CD14-positive monocyte (primary cell): ENCODE measurements around the gene RCAN3. TPM values are rescaled to one million over a fixed set of nuclear protein-coding genes. Genes with fewer than 3 reads are reported as not detected.

Source experiments
- DNase-seq, 3 donors: peaks; one replicate each; pipeline ENCODE4 v3.0.0-alpha.2; 2011 to 2022
- H2AFZ ChIP-seq: 2 replicates; pipeline ENCODE4 v1.6.0; 2012; ENCODE audit warnings: mild to moderate bottlenecking, low read depth, low read length, inconsistent platforms; ENCODE audit not compliant: insufficient read depth, poor library complexity, severe bottlenecking
- H3K27ac ChIP-seq, 2 donors: 1 replicate in 1 of 2; 2 replicates in 1 of 2; pipeline ENCODE4 v1.5.1; 2012 to 2013; ENCODE audit warnings: low read length in 2 of 2, control low read depth in 1 of 2, inconsistent platforms in 1 of 2, low read depth in 1 of 2, mild to moderate bottlenecking in 1 of 2
- H3K27me3 ChIP-seq, 2 donors: one replicate each; pipeline versions ENCODE4 v1.6.0 to v1.6.1; 2011 to 2013; ENCODE audit warnings: low read length in 2 of 2; ENCODE audit not compliant: control insufficient read depth in 2 of 2, insufficient read depth in 2 of 2
- H3K36me3 ChIP-seq, 2 donors: replicated peaks in 1 of 2; 1 replicate in 1 of 2; 2 replicates in 1 of 2; pipeline versions ENCODE4 v1.5.1 to v1.6.1; 2012 to 2013; ENCODE audit warnings: low read length in 2 of 2, control low read depth in 1 of 2, inconsistent platforms in 1 of 2, mild to moderate bottlenecking in 1 of 2; ENCODE audit not compliant: insufficient read depth in 2 of 2, control insufficient read depth in 1 of 2
- H3K4me1 ChIP-seq, 2 donors: 1 replicate in 1 of 2; 2 replicates in 1 of 2; pipeline versions ENCODE4 v1.5.1 to v1.6.1; 2012 to 2013; ENCODE audit warnings: low read length in 2 of 2, control low read depth in 1 of 2, inconsistent platforms in 1 of 2, mild to moderate bottlenecking in 1 of 2, moderate library complexity in 1 of 2; ENCODE audit not compliant: insufficient read depth in 2 of 2, control insufficient read depth in 1 of 2
- H3K4me2 ChIP-seq: replicated peaks from 2 replicates; pipeline ENCODE3; 2012; ENCODE audit warnings: low read length, moderate library complexity, mild to moderate bottlenecking; ENCODE audit not compliant: poor library complexity, severe bottlenecking; ENCODE audit errors: extremely low read depth
- H3K4me3 ChIP-seq, 3 experiments: fragments of 200-600 bp in 1 of 3; sonication (generic) in 1 of 3; replicated peaks in 1 of 3; 1 replicate in 2 of 3; 2 replicates in 1 of 3; pipeline ENCODE4 v1.5.1; 2011 to 2013; ENCODE audit warnings: low read length in 3 of 3, mild to moderate bottlenecking in 3 of 3, control low read depth in 2 of 3, low read depth in 2 of 3, inconsistent platforms in 1 of 3, moderate library complexity in 1 of 3
- H3K79me2 ChIP-seq: 2 replicates; pipeline ENCODE4 v1.6.0; 2012; ENCODE audit warnings: mild to moderate bottlenecking, control low read depth, inconsistent platforms, low read length, moderate library complexity; ENCODE audit not compliant: insufficient read depth
- H3K9ac ChIP-seq: 2 replicates; pipeline ENCODE4 v1.6.0; 2017; ENCODE audit warnings: low read length, mild to moderate bottlenecking; ENCODE audit not compliant: insufficient read depth, poor library complexity, severe bottlenecking
- H3K9me3 ChIP-seq, 2 donors: replicated peaks in 1 of 2; 1 replicate in 1 of 2; 2 replicates in 1 of 2; pipeline versions ENCODE4 v1.5.1 to v1.6.1; 2012 to 2013; ENCODE audit warnings: low read length in 2 of 2, control low read depth in 1 of 2; ENCODE audit not compliant: control insufficient read depth in 1 of 2, insufficient read depth in 1 of 2
- H4K20me1 ChIP-seq: 2 replicates; pipeline ENCODE4 v1.6.0; 2012; ENCODE audit warnings: mild to moderate bottlenecking, low read length, control low read depth, moderate library complexity; ENCODE audit not compliant: insufficient read depth
- H3K27ac Mint-ChIP-seq, 7 donors: one replicate each; pipeline ENCODE4 v1.8.0; 2020; ENCODE audit warnings: mild to moderate bottlenecking in 7 of 7, mixed read lengths in 7 of 7, moderate library complexity in 6 of 7, inconsistent platforms in 2 of 7
- H3K27me3 Mint-ChIP-seq, 3 donors: one replicate each; pipeline ENCODE4 v1.8.0; 2021 to 2022; ENCODE audit warnings: low read depth in 3 of 3, mild to moderate bottlenecking in 3 of 3, mixed read lengths in 3 of 3, moderate library complexity in 3 of 3, inconsistent platforms in 1 of 3
- H3K36me3 Mint-ChIP-seq, 2 donors: one replicate each; pipeline ENCODE4 v1.8.0; 2020; ENCODE audit warnings: mixed read lengths in 2 of 2, inconsistent platforms in 1 of 2, mild to moderate bottlenecking in 1 of 2
- H3K4me1 Mint-ChIP-seq: one replicate; pipeline ENCODE4 v1.8.0; 2020; ENCODE audit warnings: mild to moderate bottlenecking, mixed read lengths
- H3K4me3 Mint-ChIP-seq, 2 donors: one replicate each; pipeline ENCODE4 v1.8.0; 2020; ENCODE audit warnings: mild to moderate bottlenecking in 2 of 2, mixed read lengths in 2 of 2, moderate library complexity in 1 of 2
- H3K9me3 Mint-ChIP-seq, 7 donors: one replicate each; pipeline ENCODE4 v1.8.0; 2020 to 2022; ENCODE audit warnings: mixed read lengths in 7 of 7, mild to moderate bottlenecking in 6 of 7, moderate library complexity in 6 of 7, inconsistent platforms in 2 of 7
- WGBS: methylation state at CpG from one replicate; pipeline ENCODE4 v1.1.5; 2013; ENCODE audit warnings: missing lambda C conversion rate; ENCODE audit not compliant: insufficient coverage; 5-methylcytosine and 5-hydroxymethylcytosine counted together
- intact Hi-C, 2 donors: fragments of 100-400 bp; cut with micrococcal nuclease; formaldehyde crosslinking; loops; one replicate each; pipeline versions ENCODE4 v1.15.0 to v1.15.1; 2023
- polyA plus RNA-seq, 3 donors: library from polyadenylated mRNA; depleted of rRNA in 1 of 3; unstranded in 2 of 3; stranded (reverse) in 1 of 3; fragments of 300-500 nt in 2 of 3; fragments of >200 nt in 1 of 3; fragmentation: Illumina TruSeq in 2 of 3; gene quantifications; 1 replicate in 2 of 3; 2 replicates in 1 of 3; pipeline ENCODE4 v1.2.3, GENCODE V29; 2012 to 2021
- TF ChIP-seq, protein P1 (sequence below): fragments of 200-600 bp; IDR thresholded peaks from one replicate; pipeline ENCODE4 v1.8.0; 2022; ENCODE audit warnings: antibody characterized with exemption, mild to moderate bottlenecking

The RCAN3 gene
- polyA plus RNA-seq, 3 donors: 7.1 to 9.1 (median 8.8) TPM

DNA sequence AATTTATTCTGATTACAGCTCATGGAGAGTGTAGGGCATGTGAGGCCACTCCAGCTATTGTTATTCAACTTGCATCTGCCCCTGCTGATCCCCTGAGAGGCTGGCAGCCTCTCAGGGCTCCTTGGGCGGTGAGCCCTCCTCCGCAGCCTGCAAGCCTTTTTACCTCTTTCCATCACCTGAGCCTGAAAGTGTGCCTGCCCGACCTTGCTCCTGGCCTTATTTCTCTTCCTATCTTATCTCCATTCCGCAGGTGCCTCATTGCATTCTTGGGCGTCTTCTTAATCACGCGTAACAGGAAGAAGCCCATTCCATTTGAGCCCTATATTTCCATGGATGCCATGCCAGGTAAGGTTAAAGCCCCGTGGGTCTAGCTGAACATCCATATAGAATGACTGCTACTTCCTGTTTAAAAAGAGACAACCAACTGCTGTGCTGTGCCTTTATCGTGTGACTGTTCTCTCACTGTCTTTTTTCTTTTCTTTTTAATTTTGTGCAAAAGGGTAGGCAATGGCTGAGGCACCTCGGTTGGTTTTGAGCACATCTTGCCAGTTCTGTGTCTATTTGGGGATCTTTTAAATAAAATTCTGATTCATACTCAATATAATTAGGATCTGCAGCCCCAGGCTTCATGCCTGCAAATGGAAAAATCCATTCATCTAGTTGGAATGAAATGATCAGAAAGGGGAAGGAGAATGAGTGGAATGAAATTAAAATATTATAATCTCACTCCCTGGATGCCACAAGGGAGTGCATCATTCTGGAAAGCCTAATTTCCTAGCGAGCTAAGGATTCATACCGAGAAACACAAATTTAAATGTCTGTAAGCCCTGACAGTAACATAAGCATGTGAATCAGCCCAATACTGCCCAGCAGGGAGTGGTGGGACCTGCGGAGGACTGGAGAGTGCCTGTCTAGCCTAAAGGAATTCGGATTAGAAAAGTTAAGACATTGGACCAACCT lies 38.6 kb upstream of the RCAN3 start:
- H3K4me3 ChIP-seq: no peak overlapping the region
- no peak overlapping the region for H3K4me2 ChIP-seq
- Mint-ChIP-seq H3K27me3 (peaks cover 0 to 1% (median 0%) of the 10 kb centered on the region in 3 donors), H3K9me3 (peaks cover 8 to 17% (median 13%) of the 10 kb centered on the region in 7 donors), H3K4me1 (peaks cover 30% of the 10 kb centered on the region), H3K4me3 (no peak overlapping the region), H3K36me3 (peaks cover 45 to 56% of the 10 kb centered on the region in 2 donors), H3K27ac (peak overlapping the region in 1 of 7 donors; percentile 68)
- intact Hi-C loops: no loop called here
- H3K9me3 ChIP-seq: peaks cover 9 to 10% of the 10 kb centered on the region in 2 donors
- H3K4me1 ChIP-seq: peaks cover 3 to 26% of the 10 kb centered on the region in 2 donors
- DNase-seq: no peak
- H4K20me1 ChIP-seq: no peaks in the 10 kb centered on the region
- H3K27ac ChIP-seq: no peak overlapping the region
- TF ChIP-seq, protein P1, sequence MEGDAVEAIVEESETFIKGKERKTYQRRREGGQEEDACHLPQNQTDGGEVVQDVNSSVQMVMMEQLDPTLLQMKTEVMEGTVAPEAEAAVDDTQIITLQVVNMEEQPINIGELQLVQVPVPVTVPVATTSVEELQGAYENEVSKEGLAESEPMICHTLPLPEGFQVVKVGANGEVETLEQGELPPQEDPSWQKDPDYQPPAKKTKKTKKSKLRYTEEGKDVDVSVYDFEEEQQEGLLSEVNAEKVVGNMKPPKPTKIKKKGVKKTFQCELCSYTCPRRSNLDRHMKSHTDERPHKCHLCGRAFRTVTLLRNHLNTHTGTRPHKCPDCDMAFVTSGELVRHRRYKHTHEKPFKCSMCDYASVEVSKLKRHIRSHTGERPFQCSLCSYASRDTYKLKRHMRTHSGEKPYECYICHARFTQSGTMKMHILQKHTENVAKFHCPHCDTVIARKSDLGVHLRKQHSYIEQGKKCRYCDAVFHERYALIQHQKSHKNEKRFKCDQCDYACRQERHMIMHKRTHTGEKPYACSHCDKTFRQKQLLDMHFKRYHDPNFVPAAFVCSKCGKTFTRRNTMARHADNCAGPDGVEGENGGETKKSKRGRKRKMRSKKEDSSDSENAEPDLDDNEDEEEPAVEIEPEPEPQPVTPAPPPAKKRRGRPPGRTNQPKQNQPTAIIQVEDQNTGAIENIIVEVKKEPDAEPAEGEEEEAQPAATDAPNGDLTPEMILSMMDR: no peak
- H3K9ac ChIP-seq: no peak overlapping the region
- H2AFZ ChIP-seq: no peak overlapping the region
- H3K27me3 ChIP-seq: no peaks in the 10 kb centered on the region
- peaks cover 16 to 39% of the 10 kb centered on the region in 2 donors for H3K36me3 ChIP-seq
- H3K79me2 ChIP-seq: no peaks in the 10 kb centered on the region
- 93% methylated on average over 7 of the region's 14 CpGs for WGBS

GRCh38 chr1:24465099-24465498 lies 37.5 kb upstream of the RCAN3 start:
- peaks cover 3 to 29% of the 10 kb centered on the region in 2 donors for H3K4me1 ChIP-seq
- H2AFZ ChIP-seq: peak overlapping the region; percentile 54
- H3K36me3 ChIP-seq: peaks cover 6 to 33% of the 10 kb centered on the region in 2 donors
- peak overlapping the region in 1 of 2 donors; percentile 42 for H3K27ac ChIP-seq
- no peak overlapping the region for H3K4me3 Mint-ChIP-seq
- H3K27ac Mint-ChIP-seq: peak overlapping the region in 3 of 7 donors; percentile 7 to 39 (median 7)
- TF ChIP-seq, protein P1: no peak
- peaks cover 0 to 1% (median 0%) of the 10 kb centered on the region in 3 donors for H3K27me3 Mint-ChIP-seq
- H3K4me2 ChIP-seq: peak overlapping the region; percentile 20
- peaks cover 30% of the 10 kb centered on the region for H3K4me1 Mint-ChIP-seq
- peaks cover 42 to 54% of the 10 kb centered on the region in 2 donors for H3K36me3 Mint-ChIP-seq
- intact Hi-C loops: no loop called here
- no peak for DNase-seq
- H3K79me2 ChIP-seq: no peaks in the 10 kb centered on the region
- peak overlapping the region in 1 of 3 experiments; percentile 21 for H3K4me3 ChIP-seq
- H3K9me3 ChIP-seq: peaks cover 9 to 10% of the 10 kb centered on the region in 2 donors
- H4K20me1 ChIP-seq: no peaks in the 10 kb centered on the region
- no peak overlapping the region for H3K9ac ChIP-seq
- no peaks in the 10 kb centered on the region for H3K27me3 ChIP-seq
- WGBS: 11% methylated on average over 3 of the region's 4 CpGs
- H3K9me3 Mint-ChIP-seq: peaks cover 8 to 17% (median 14%) of the 10 kb centered on the region in 7 donors
